GM19438 (cell line): ENCODE results near the gene NOL9.

Experiments
- ATAC-seq: cut with Tn5 transposase; IDR thresholded peaks from one replicate; pipeline ENCODE4 v1.9.1; 2021; ENCODE audit warnings: low read depth; ENCODE audit not compliant: unreplicated experiment

The NOL9 gene

DNA sequence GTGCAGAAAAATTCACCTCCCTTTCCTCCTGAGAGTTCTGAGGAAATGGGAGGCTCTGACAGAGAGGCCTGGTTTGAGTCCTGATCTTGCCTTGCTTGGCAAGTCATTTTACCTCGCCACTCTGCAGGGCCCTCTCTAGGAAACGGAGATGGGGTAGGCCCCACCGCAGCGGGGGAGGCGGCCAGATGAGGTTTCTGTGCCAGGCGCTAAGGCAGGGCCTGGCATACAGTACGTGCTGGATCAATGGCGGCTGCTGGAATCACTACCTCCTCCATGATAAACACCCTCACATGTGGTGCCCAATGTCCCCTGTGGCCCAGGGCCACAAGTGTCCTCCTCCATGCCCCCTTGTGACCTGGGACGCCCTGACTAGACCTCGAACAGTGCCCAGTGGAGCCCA lies 62.3 kb downstream of the NOL9 start:
- no peak for ATAC-seq

DNA sequence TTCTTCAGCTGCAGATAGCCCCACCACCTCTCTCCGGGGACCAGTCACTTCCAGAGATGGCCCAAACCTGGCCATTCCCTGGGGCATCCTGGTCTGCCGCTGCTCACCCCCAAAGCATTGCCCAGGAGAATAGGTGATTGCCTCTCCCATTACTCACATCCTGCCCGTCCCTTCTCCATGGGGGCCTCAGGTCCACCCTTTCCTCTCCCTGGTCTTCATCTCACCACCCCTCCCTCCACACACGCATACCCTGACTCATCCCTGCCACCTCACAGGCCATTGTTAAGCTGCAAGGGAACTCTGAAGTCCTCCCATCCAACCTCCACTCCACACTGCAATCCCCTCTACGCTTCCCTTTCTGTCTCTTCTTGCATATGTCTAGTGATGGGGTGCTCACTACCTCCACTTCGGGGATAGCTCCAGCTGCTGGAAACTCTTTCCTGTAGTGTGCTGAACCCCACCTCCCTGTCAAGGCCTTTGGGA lies 62.8 kb downstream of the NOL9 start, which contains the start of gene PLEKHG5:
TSS of gene PLEKHG5 (minus strand) at position 188 of the 483 bp plus-strand sequence. CDS start 14,096 bp downstream, outside the sequence.
- no peak for ATAC-seq

DNA sequence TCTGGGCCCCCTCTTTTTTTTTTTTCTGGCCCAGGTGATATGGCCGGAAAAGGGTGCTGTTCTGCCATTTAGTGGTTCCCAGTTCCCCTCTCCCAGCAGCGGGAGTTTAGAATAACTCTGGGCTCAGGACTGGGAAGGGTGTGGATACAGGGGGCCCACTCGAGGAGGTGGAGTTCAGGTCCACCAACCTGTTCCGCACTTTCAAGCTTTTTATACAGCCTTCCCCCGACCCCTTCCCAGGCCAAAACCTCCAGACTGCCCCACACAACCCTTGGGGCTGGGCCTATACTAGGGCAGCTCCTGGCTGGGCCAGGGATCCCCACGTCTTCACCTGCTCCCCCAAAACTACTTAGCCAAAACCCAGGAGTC lies 63.2 kb downstream of the NOL9 start:
- no peak for ATAC-seq

DNA sequence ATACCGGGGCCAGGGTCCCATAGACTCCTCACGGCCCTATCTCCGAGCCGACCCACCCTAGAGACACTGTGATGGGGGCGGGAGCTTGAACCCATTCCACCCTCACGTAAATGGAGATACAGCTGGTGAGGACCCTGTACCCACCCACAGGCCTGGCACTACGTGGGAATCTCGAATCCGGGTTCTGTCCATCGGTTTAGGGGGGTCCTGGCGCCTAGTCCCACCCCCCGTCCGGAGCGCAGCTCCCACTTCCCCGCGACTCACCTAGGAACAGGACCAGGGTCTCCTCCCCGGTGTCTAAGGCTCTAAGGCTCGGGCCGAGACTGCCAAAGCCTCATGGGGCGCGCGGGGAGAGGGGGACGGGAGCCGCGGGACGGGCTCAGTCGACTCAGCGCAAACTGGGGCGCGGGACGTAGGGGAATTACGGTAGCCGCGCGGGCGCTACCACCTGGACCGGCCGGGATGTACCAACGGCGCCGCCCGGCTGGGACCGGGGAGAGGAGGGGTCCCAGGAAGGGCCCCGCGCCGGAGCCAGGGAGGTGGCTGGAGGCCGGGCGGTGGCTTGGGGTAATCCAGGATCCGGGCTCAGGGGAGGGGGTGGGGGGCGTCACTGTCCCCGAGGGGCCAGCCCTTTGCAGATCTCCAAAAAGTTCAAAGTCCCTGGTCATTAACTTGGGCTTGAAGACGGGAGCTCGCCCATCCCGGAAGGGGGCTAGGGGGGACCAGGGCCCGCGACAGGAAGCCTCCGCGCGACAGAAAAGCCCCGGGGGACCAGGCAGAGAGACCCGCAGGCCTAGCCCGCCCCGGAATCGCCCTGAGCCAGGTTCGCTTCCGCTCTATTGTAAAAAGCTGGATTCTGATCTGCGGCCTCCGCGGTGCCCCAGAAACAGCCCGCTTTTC lies 63.9 kb downstream of the NOL9 start:
- no peak for ATAC-seq

DNA sequence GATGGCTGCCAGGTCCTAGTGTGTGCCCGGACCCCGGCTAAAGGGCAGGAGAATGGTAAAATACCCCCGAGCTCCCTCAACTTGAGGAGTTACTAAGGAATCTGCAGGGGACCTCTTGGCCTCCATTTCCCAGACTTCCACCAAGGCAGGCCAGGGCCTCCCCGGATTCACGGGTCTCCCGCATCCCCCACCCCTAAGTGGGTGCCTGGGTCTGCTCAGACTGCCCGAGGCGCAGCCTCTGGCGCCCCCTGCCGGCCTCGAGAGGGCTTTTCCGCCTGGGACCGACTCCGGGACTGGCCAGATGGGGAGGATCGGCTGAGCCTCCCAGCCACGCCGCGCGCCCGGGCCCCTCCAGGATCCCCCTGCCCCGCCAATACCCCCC lies 64.5 kb downstream of the NOL9 start:
- peak; percentile 59 for ATAC-seq

DNA sequence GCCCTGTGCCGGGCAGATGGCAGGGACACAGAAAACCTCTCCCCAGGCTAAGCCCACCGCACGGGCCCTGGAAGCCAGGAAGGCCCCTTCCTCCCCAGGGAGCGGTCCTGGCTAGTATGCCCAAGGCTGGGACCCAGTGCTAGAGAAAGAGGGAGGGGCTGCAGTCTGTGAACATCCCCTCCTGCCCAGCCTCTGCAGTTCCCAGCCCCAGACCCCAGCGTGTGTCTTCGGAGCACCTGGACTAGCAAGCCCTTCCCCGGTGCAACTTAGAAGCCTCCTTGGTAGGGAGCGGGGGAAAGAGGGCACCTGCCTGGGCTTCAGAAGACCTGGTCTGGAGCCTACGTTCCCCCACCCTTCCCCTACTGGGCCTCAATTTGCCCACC lies 64.9 kb downstream of the NOL9 start:
- no peak for ATAC-seq

DNA sequence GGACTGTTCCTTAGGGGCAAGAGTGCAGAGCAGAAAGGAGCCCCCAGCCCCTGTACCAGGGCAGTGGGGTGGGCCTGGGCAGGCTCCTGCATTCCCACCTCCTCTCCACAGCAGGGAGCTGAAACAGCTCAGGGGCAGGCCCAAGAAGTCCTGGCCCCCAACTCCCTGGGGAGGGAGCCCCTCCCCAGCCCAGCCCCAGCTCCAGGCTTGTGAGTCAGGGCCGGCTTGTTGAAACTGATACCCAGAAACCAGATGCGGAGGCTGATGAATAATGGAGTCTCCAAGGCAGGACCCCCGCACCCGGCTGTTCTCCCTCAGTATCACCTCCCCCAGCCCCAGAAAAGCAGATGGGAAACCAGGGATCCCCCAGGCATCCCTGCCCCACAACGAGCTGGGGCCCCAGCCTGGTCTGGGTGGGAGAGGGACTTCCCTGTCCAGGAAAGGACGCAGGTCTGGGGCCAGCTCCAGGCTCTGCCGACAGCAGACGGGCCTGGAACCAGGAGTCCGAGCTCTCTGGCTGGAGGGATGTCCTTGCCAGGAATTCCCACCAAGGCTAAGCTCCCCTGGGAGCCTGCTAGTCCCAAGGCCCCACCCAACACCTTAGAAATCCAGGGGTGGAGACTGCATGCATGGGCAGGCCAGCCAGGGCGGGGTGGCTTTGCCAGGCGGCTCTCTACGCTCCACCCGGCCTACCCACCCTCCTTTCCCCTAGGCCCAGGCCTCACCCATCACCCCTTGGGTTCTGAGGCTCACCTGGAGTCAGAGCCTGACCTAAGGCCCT lies 65.5 kb downstream of the NOL9 start:
- ATAC-seq, result no peak

DNA sequence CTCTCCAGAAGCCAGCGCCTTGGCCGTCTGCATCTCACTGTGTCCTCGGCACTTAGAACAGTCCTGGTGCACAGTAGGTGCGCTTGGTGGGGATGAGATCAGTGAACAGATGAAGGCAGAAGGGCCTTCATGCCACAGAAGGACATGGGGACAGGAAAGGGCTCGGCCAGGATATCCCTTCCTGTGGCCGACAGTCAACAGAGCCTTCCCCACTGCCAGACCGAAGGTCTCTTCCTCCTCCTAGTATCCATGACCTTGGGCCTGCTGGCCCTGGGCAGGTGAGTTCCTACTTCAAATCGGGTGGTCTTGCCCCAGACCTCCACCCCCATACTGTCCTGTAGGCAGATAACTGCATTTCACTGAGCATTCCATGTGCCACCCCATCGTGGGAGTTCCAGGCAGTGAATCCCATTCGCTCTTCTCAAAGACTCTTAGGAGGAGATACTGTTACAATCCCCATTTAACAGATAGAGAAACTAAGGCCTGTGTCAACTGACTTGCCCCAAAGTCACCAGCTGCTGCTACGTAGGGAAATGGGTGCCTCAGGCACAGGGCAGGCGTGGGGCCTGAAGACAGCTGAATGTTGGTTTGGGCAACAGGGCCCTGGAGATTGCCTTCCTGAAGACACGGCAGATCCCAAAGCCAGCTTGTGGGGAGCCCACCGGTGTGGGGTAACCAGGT lies 66.4 kb downstream of the NOL9 start:
- no peak for ATAC-seq

DNA sequence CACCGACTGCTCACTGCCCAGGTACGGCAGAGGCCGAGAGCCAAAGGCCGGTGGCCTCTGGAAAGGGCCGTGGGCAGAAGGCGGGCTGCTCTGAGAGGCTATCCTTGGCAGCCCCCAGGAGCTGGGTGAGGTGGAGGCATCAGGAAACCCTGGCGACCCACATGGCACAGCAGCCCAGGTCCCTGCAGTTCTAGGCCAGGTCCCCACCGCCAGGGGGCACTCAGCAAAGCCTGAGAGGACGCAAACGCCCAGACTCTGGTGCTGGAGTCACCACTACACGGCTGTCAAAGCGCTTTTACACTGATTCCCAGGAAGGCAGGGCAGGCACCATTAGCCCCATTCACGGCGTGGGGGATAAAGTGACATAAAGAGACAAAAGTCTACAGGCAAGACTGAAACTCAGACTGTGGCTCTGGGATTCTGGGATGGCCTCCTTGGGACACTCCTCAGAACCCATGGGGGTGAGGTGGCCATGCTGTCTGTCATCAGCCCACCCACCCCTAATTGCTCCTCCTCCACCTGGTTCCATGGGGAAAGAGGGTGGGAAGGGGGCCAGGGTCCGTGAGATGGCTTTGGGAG lies 67.8 kb downstream of the NOL9 start:
- ATAC-seq, result no peak

DNA sequence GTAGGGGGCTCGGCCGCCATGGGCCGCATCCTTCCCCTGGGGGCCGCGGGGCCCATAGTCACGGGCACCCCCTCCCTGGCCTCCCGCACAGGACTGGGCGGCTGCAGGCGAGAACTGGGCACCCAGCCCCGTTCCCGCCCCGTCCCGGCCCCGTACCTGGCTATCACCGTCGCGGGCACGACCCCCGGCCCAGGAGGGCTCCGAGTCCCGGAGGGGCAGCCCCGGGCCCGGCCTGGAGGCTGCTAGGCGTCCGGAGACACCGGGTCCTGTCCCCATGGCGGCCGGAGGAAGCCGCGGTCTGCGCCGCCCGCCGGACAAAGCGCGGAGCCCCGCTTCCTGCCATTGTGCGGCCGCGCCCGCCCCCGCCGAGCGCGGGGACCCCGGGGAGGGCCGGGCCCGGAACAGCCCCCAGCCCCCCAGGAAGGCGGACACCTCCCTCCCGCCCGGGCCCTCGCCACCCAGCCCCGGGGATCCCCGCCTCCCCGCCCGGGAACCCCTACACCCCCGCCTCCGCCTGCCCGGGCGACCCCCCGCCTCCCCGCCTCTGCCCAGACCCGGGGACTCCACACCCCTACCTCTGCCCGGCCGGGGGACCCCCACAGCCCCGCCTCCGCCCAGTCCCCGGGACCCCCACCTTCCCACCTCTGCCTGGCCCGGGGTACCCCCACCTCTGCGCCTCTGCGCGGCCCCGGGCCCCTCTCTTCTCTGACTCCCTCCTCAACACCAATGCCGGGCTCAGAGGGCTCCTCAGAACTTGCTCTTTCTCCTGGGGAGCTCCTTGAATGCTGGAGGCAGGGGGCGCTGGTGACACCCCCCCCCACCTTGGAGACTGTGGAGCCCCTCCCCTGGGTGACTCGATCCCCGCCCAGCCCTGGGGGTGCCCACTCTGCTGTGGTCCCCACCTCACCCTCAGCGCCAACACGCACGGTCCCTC lies 68.9 kb downstream of the NOL9 start:
- no peak for ATAC-seq

DNA sequence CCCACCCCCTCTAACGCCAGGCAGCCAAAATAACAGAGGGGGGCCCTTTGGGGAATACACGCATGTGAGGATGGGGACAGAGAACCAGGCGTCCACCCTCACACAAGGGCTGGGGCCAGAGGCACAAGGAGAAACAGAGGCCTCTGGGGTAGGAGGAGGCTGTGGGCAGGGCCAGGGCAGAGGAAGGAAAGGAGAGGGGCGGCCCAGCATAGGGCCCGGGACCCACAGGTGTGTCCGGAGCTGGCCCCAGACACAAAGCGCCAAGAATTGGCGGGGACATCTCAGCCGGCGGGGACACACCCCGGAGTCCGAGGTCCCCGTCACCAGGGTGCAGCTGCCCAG lies 69.5 kb downstream of the NOL9 start:
- ATAC-seq, result no peak

DNA sequence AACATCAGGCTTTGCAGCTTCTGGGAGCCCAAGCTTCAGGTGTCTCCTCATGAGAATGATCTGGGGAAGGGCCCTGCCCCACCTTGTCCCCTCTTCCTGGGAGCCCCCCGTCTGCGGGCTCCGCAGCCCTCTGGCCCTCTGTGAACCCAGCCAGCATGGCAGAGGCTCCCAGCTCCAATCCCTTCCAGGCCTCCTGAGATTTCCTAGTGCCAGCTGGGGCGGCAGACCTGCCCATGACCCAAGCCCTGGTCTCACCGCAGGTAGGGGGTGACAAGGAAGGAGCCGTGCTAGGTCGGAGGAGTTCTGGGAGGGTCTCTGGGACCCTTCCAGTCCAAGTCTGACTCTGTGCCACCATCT lies 70.6 kb downstream of the NOL9 start:
- no peak for ATAC-seq

DNA sequence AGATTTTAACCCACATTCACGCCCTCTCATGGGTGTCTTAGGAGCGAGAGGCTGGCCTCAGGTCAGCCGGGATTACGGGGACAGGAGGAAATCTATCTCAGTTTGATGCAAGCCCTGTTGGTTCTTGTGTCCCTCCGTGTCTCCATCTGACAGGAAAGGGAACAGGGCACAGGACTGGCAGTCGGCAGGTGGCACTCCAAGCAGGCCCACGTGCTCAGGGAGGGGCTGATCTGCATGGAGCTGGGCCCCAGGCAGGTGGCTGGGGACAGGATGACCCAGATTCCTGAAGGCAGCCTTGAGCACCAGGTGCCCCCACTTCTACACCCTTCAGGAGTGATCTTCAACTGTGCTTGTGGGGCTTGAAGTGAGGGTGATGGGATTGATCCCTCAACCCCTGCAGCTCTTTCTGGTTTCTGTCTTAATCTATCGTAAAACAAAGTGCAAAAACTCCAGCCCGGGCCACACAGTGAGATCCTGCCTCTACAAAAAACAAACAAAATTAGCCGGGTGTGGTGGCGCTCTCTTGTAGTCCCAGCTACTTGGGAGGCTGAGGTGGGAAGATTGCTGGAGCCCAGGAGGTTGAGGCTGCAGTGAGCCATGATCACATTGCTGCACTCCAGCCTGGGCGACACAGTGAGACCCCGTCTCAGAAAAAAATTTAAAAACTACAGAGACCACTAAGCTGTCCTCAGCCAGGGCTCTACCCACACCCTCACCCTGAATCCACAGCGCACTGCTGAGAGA lies 71.1 kb downstream of the NOL9 start:
- ATAC-seq, result no peak

DNA sequence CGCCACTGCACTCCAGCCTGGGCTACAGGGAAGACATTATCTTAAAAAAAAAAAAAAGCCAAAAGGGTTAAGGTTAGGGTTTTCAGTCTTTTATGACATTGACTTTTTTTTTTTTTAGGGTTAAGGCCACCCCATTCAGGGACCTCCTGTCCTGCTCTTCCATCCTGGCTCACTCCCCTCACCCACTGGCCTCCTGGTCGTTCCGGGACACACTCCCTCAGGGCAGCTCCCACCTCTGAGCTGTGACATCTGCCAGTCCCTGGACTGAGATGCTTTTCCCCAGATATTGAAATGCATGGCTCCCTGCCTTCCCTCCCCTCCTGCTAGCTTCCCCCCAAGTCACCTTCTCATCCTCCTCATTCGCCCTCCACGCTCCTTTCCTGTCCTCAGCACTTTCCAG lies 72.5 kb downstream of the NOL9 start:
- no peak for ATAC-seq

DNA sequence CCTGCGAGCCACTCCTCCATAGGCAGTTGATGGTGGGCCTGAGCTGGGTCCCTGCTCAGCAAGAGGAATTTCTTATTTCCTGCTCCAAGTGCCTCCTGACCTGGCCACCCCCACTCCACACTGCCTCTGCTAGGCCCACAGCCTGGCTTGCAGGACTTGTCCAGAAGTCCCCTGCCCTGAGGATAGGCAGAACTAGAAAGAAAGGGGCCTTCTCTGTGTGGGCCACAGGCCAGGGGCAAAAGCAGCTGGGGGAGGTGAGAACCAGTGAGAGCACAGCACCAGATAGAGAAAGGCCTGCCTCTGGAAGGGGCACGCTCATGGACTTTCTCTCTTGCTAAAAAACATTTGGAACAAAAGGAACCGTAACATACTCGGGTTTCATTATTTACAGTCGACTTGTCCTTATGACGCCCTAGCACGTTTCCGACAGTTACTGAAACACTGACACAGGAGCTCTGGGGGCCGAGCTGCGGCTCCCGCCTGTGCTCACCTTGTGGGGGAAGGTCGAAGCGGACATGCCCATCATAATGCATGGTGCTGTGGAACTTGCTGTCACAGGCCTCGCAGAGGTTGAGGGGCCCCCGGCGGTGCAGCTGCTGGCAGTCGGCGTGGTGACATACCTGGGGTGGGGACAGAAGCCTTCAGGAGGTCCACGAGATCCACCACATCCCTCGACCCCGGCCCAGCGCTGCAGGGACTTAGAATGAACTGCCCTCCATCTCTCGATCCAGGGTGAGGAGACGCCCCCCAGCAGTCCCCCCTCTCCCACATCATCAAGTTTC lies 77.1 kb downstream of the NOL9 start:
- ATAC-seq, result no peak

DNA sequence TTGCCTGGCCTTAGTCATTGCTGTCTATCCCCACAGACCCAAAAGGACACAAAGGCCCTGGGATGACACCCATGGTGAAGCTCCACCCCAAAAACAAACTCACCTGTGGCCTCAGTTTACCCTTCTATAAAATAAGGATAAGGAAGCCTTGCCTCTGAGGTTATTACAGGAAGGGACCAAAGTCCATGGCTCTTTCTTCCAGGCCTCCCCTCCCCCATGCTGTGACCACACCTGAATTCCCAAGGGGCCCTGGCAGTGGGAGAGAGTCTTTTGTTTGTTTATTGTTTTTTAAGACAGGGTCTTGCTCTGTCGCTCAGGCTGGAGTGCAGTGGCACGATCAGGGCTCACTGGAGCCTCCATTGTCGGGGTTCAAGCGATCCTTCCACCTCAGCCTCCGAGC lies 77.8 kb downstream of the NOL9 start:
- no peak for ATAC-seq

DNA sequence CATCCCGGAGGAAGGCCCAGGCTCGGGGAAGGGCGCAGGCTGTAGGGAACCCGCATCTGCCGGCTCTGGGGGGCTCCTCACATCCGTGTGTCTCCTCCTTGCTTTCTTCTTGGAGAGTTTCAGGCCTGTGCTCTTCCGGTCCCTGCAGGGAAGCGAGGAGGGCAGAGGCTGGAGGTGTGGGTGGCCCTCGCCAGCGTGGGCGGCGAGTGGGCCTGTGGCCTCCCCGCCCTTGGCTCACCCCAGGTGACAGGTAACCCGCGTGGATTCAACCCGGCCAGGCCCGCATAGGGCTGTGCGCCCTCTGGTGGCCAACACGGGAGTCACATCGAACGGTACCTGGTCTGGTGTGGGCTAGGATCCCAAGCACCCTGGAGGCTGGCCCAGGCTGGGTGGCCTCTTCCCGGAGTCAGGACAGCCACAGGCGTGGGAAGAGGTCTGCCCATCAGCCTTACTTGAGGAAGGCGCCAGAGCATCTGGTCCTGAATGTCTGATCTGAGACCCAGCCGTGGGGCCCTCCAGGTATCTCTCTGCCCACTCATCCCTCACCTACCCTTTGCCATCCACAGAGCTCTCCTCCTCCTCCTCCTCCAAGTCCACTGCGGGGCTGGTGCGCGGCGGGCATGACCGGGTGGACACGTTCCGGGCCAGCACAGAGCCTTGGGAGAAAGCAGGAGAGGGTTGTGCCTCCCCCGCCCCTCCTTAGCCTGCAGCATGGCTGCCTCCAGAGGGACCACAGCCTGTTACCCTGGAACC lies 78.8 kb downstream of the NOL9 start:
- ATAC-seq, result no peak

DNA sequence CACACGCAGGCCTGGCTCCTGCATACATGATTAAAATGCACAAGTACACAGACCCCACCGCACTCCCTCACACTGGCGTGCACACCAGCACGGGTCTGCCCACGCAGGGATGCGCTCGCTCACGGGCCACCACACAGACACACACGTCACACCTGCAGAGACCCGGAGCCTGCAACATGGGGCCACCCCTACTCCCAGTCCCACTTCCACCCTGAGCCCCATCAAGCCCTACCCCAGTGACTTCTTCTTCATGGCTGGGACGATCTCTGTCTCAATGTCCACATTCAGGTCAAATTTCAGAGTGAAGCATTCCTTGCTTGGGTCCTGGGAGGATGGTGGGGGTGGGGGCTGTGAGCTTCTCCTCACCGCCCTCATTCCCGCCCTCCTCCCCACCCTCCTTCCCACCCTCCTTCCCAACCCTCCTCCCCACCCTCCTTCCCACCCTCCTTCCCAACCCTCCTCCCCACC lies 79.5 kb downstream of the NOL9 start:
- no peak for ATAC-seq
